ENCODE measurements around the gene FBXW4.

The FBXW4 gene

GRCh38 chr10:101564490-101564991 lies 130.4 kb downstream of the FBXW4 start:
- Histone ChIP-seq H3K9ac (ENCODE audit: low read depth, low read length) (no peak overlapping the region), H3K36me3 (ENCODE audit: insufficient read depth, low read length) (no peaks in the 10 kb centered on the region), H3K4me1 (ENCODE audit: insufficient read depth, low read length) (0 out of 2 replicates have a peak, but pooled peaks cover 3% of the 10 kb centered on the region), H3K27me3 (ENCODE audit: insufficient read depth, low read length) (peaks cover 46% of the 10 kb centered on the region), H3K9me3 (ENCODE audit: insufficient read depth, low read depth, low read length) (no peaks in the 10 kb centered on the region), H3K4me3 (ENCODE audit: low read length) (no peak overlapping the region), H3K27ac (ENCODE audit: low read depth, low read length) (no peak overlapping the region)
- 87% methylated on average over 14 of the region's 15 CpGs for WGBS

- Histone ChIP-seq H3K27me3 (ENCODE audit: insufficient read depth, low read length) (peaks cover 37% of the 10 kb centered on the region), H3K4me3 (ENCODE audit: low read length) (no peak overlapping the region), H3K9me3 (ENCODE audit: insufficient read depth, low read depth, low read length) (no peaks in the 10 kb centered on the region), H3K4me1 (ENCODE audit: insufficient read depth, low read length) (0 out of 2 replicates have a peak, but pooled peaks cover 3% of the 10 kb centered on the region), H3K36me3 (ENCODE audit: insufficient read depth, low read length) (no peaks in the 10 kb centered on the region), H3K27ac (ENCODE audit: low read depth, low read length) (no peak overlapping the region), H3K9ac (ENCODE audit: low read depth, low read length) (no peak overlapping the region)
- 87% methylated on average over 11 of the region's 11 CpGs for WGBS
These were observed 131.4 kb downstream of the FBXW4 start for GRCh38 chr10:101563497-101564040.

- Histone ChIP-seq H3K9me3 (ENCODE audit: insufficient read depth, low read depth, low read length) (no peaks in the 10 kb centered on the region), H3K27me3 (ENCODE audit: insufficient read depth, low read length) (peaks cover 31% of the 10 kb centered on the region), H3K36me3 (ENCODE audit: insufficient read depth, low read length) (no peaks in the 10 kb centered on the region), H3K27ac (ENCODE audit: low read depth, low read length) (no peak overlapping the region), H3K4me3 (ENCODE audit: low read length) (no peak overlapping the region), H3K4me1 (ENCODE audit: insufficient read depth, low read length) (0 out of 2 replicates have a peak, but pooled peaks cover 3% of the 10 kb centered on the region), H3K9ac (ENCODE audit: low read depth, low read length) (no peak overlapping the region)
- whole genome bisulfite sequencing: 85% methylated on average over 3 of the region's 3 CpGs
These were observed 132.0 kb downstream of the FBXW4 start for GRCh38 chr10:101563007-101563406.

- 91% methylated on average over 5 of the region's 5 CpGs for WGBS
- Histone ChIP-seq H3K9ac (ENCODE audit: low read depth, low read length) (no peak overlapping the region), H3K9me3 (ENCODE audit: insufficient read depth, low read depth, low read length) (no peaks in the 10 kb centered on the region), H3K36me3 (ENCODE audit: insufficient read depth, low read length) (no peaks in the 10 kb centered on the region), H3K27ac (ENCODE audit: low read depth, low read length) (no peak overlapping the region), H3K27me3 (ENCODE audit: insufficient read depth, low read length) (peaks cover 24% of the 10 kb centered on the region), H3K4me1 (ENCODE audit: insufficient read depth, low read length) (0 out of 2 replicates have a peak, but pooled peaks cover 3% of the 10 kb centered on the region), H3K4me3 (ENCODE audit: low read length) (no peak overlapping the region)
These were observed 132.7 kb downstream of the FBXW4 start for GRCh38 chr10:101562231-101562630.

GRCh38 chr10:101561068-101561915 lies 133.7 kb downstream of the FBXW4 start:
- Histone ChIP-seq H3K27ac (ENCODE audit: low read depth, low read length) (no peak overlapping the region), H3K27me3 (ENCODE audit: insufficient read depth, low read length) (peaks cover 14% of the 10 kb centered on the region), H3K9ac (ENCODE audit: low read depth, low read length) (no peak overlapping the region), H3K9me3 (ENCODE audit: insufficient read depth, low read depth, low read length) (no peaks in the 10 kb centered on the region), H3K4me1 (ENCODE audit: insufficient read depth, low read length) (no peaks in the 10 kb centered on the region), H3K4me3 (ENCODE audit: low read length) (no peak overlapping the region), H3K36me3 (ENCODE audit: insufficient read depth, low read length) (no peaks in the 10 kb centered on the region)
- WGBS: 93% methylated on average over 15 of the region's 15 CpGs
